WTC11 (cell line): ENCODE data around the gene BORCS8. TPM values are rescaled to one million over a fixed set of nuclear protein-coding genes. Genes with fewer than 3 reads are reported as not detected.

Experiments used
- ATAC-seq: fragments of 200-7000 bp; cut with Tn5 transposase; 2 replicates; pipeline ENCODE4 v1.10.0; 2021; ENCODE audit warnings: mild to moderate bottlenecking, moderate library complexity
- CTCF ChIA-PET: fragments of 300-600 bp; sonication (Branson Sonifier 250); formaldehyde crosslinking; loops from one replicate; lab custom pipeline; 2021; ENCODE audit warnings: antibody characterized with exemption; lab: Charles Lee
- POLR2A ChIA-PET: fragments of 350-600 bp; sonication (Branson Sonifier 250); formaldehyde crosslinking; loops from one replicate; lab custom pipeline; 2021; ENCODE audit warnings: antibody characterized with exemption; lab: Charles Lee
- DNase-seq: peaks from one replicate; pipeline ENCODE4 v3.0.0; 2021; ENCODE audit warnings: low spot score
- H3K27ac Mint-ChIP-seq: 2 replicates; pipeline ENCODE4 v1.8.0; 2021; ENCODE audit warnings: mixed read lengths
- H3K27me3 Mint-ChIP-seq: 2 replicates; pipeline ENCODE4 v1.8.0; 2021; ENCODE audit warnings: low read depth, mild to moderate bottlenecking, moderate library complexity, mixed read lengths
- H3K36me3 Mint-ChIP-seq: 2 replicates; pipeline ENCODE4 v1.8.0; 2021; ENCODE audit warnings: mixed read lengths
- H3K4me1 Mint-ChIP-seq: 2 replicates; pipeline ENCODE4 v1.8.0; 2022; ENCODE audit warnings: mixed read lengths
- H3K4me3 Mint-ChIP-seq: 2 replicates; pipeline ENCODE4 v1.8.0; 2021; ENCODE audit warnings: mild to moderate bottlenecking, moderate library complexity, mixed read lengths
- H3K9me3 Mint-ChIP-seq: 2 replicates; pipeline ENCODE4 v1.8.0; 2021; ENCODE audit warnings: mixed read lengths
- ATF1 ChIP-seq: sonication (generic); formaldehyde crosslinking; IDR thresholded peaks from 2 replicates; pipeline ENCODE4 v1.8.1; 2023; ENCODE audit warnings: mild to moderate bottlenecking, moderate library complexity, missing genetic modification reagents
- ELF4 ChIP-seq: sonication (generic); formaldehyde crosslinking; IDR thresholded peaks from 2 replicates; pipeline ENCODE4 v1.8.1; 2022; ENCODE audit warnings: low read depth, mild to moderate bottlenecking, moderate library complexity, missing genetic modification reagents
- HMGA2 ChIP-seq: fragments of 250-450 bp; sonication (Bioruptor Pico); IDR thresholded peaks from 2 replicates; pipeline ENCODE4 v1.4.0; 2021; ENCODE audit warnings: mild to moderate bottlenecking, moderate library complexity
- IRF1 ChIP-seq: sonication (generic); formaldehyde crosslinking; IDR thresholded peaks from 2 replicates; pipeline ENCODE4 v1.8.0; 2023; ENCODE audit warnings: missing genetic modification reagents
- MXD4 ChIP-seq: fragments of 250-450 bp; sonication (Bioruptor Pico); IDR thresholded peaks from 2 replicates; pipeline ENCODE4 v1.8.0; 2021; ENCODE audit warnings: mild to moderate bottlenecking, moderate library complexity, borderline replicate concordance
- NFATC4 ChIP-seq: fragments of 250-450 bp; sonication (Bioruptor Pico); IDR thresholded peaks from 2 replicates; pipeline ENCODE4 v1.9.0; 2021; ENCODE audit warnings: mild to moderate bottlenecking
- SOX15 ChIP-seq: fragments of 250-450 bp; sonication (Bioruptor Pico); IDR thresholded peaks from 2 replicates; pipeline ENCODE4 v1.9.0; 2021; ENCODE audit warnings: mild to moderate bottlenecking
- STAT6 ChIP-seq: sonication (generic); formaldehyde crosslinking; conservative IDR thresholded peaks from 2 replicates; pipeline ENCODE4 v1.8.1; 2023; ENCODE audit warnings: mild to moderate bottlenecking, low read depth, missing genetic modification reagents, moderate library complexity
- total RNA-seq: library from RNA; stranded (reverse); gene quantifications from 3 replicates; pipeline ENCODE4 v1.2.3, GENCODE V29; 2021
- TF ChIP-seq, protein P1 (sequence below): fragments of 250-450 bp; sonication (Bioruptor Pico); IDR thresholded peaks from 2 replicates; pipeline ENCODE4 v1.9.0; 2021; ENCODE audit warnings: moderate library complexity, mild to moderate bottlenecking, inconsistent platforms, borderline replicate concordance
- TF ChIP-seq, protein P2 (sequence below): fragments of 250-450 bp; sonication (Bioruptor Pico); IDR thresholded peaks from 2 replicates; pipeline ENCODE4 v2.1.2; 2022; ENCODE audit warnings: mild to moderate bottlenecking, moderate library complexity
- TF ChIP-seq, protein P3 (sequence below): sonication (generic); formaldehyde crosslinking; IDR thresholded peaks from 2 replicates; pipeline ENCODE4 v1.8.0; 2023; ENCODE audit warnings: missing genetic modification reagents, mild to moderate bottlenecking, borderline replicate concordance

The BORCS8 gene
- total RNA-seq, 1 experiment from 2014 or later = 20.9 TPM

DNA sequence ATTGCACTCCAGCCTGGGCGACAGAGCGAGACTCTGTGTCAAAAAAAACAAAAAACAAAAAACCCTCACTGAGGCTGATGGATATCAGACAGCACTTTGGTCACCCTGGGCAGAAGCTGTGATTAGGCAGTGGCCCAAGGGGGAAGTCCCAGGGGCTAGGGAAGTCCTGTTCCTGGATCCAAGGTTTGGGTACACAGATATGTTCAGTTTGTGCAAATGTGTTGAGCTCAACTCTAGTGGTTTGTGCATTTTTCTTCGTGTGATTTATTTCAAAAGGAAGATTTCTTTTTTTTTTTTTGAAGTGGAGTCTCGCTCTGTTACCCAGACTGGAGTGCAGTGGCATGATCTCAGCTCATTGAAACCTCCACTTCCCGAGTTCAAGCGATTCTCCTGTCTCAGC, 34.1 kb downstream of the BORCS8 start:
- Mint-ChIP-seq H3K9me3 (no peaks in the 10 kb centered on the region), H3K36me3 (no peaks in the 10 kb centered on the region), H3K27me3 (peaks cover 40% of the 10 kb centered on the region), H3K27ac (no peak overlapping the region), H3K4me3 (no peak overlapping the region), H3K4me1 (peaks cover 12% of the 10 kb centered on the region)
- DNase-seq (no peak), ATAC-seq (no peak)
- POLR2A ChIA-PET = interaction anchor here (1.2 kb wide), 1 partner anchor 396 kb away, joined by 3 read pairs; no protein-coding TSS in a partner anchor
- TF ChIP-seq IRF1 (CRISPR knock-in tag) (no peak), ATF1 (no peak), MXD4 (no peak), HMGA2 (CRISPR knock-in tag) (no peak), ELF4 (no peak)
- TF ChIP-seq, protein P1, sequence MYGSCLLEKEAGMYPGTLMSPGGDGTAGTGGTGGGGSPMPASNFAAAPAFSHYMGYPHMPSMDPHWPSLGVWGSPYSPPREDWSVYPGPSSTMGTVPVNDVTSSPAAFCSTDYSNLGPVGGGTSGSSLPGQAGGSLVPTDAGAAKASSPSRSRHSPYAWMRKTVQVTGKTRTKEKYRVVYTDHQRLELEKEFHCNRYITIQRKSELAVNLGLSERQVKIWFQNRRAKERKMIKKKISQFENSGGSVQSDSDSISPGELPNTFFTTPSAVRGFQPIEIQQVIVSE = no peak
- TF ChIP-seq, protein P2, sequence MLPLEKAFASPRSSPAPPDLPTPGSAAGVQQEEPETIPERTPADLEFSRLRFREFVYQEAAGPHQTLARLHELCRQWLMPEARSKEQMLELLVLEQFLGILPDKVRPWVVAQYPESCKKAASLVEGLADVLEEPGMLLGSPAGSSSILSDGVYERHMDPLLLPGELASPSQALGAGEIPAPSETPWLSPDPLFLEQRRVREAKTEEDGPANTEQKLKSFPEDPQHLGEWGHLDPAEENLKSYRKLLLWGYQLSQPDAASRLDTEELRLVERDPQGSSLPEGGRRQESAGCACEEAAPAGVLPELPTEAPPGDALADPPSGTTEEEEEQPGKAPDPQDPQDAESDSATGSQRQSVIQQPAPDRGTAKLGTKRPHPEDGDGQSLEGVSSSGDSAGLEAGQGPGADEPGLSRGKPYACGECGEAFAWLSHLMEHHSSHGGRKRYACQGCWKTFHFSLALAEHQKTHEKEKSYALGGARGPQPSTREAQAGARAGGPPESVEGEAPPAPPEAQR (CRISPR knock-in tag) = no peak
- TF ChIP-seq, protein P3, sequence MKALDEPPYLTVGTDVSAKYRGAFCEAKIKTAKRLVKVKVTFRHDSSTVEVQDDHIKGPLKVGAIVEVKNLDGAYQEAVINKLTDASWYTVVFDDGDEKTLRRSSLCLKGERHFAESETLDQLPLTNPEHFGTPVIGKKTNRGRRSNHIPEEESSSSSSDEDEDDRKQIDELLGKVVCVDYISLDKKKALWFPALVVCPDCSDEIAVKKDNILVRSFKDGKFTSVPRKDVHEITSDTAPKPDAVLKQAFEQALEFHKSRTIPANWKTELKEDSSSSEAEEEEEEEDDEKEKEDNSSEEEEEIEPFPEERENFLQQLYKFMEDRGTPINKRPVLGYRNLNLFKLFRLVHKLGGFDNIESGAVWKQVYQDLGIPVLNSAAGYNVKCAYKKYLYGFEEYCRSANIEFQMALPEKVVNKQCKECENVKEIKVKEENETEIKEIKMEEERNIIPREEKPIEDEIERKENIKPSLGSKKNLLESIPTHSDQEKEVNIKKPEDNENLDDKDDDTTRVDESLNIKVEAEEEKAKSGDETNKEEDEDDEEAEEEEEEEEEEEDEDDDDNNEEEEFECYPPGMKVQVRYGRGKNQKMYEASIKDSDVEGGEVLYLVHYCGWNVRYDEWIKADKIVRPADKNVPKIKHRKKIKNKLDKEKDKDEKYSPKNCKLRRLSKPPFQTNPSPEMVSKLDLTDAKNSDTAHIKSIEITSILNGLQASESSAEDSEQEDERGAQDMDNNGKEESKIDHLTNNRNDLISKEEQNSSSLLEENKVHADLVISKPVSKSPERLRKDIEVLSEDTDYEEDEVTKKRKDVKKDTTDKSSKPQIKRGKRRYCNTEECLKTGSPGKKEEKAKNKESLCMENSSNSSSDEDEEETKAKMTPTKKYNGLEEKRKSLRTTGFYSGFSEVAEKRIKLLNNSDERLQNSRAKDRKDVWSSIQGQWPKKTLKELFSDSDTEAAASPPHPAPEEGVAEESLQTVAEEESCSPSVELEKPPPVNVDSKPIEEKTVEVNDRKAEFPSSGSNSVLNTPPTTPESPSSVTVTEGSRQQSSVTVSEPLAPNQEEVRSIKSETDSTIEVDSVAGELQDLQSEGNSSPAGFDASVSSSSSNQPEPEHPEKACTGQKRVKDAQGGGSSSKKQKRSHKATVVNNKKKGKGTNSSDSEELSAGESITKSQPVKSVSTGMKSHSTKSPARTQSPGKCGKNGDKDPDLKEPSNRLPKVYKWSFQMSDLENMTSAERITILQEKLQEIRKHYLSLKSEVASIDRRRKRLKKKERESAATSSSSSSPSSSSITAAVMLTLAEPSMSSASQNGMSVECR (CRISPR knock-in tag) = no peak
- CTCF ChIA-PET = interaction anchor here (0.7 to 3.5 kb wide), 3 partner anchors 12 to 42 kb away, joined by 3 to 18 read pairs (median 6); no protein-coding TSS in a partner anchor

DNA sequence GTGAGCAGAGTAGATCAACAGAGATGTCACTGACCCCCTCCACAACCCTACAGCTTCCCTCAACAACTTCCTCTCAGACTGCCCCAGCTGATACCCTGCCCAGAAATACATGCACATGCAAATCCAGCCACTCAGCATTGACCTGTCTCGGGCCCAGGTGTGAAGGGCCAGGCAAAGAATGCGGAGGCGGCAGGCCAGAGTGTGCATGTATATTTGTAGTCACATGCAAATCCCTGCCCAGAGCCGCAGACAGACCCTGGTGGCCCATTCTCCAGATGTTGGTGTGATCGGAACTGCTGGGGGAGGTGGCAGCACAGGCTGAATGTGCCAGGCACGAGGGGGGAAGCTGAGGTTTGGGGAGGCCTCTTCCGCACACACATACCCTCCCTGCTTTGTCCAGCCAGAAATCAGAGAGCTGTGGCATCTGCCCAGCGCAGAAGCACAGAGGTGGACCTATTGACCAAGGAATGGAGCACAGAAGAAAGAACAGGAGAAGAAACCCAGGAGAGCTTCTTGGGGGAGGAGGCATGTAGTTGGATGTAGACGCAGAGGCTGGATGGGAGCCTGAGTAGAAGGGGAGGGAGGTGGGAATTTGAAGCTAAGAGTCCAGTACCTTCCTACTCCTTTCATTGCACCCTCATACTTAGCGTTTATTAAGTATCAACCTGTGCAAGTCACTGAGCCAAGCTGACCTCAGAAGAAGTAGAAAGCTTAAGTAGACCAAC, 36.3 kb downstream of the BORCS8 start:
- CTCF ChIA-PET = interaction anchor here (2.7 kb wide), 1 partner anchor 10 kb away, joined by 22 read pairs; no protein-coding TSS in a partner anchor
- Mint-ChIP-seq H3K4me3 (no peak overlapping the region), H3K27me3 (peaks cover 33% of the 10 kb centered on the region), H3K36me3 (no peaks in the 10 kb centered on the region), H3K27ac (no peak overlapping the region)
- DNase-seq = no peak
- POLR2A ChIA-PET = interaction anchor here (1.9 kb wide), 1 partner anchor 14 kb away, joined by 8 read pairs; the partner anchor contains the start of gene MEF2B
- no peak for TF ChIP-seq STAT6 (CRISPR knock-in tag)
- TF ChIP-seq NFATC4 (CRISPR knock-in tag) = no peak
- TF ChIP-seq SOX15 (CRISPR knock-in tag) = no peak
- TF ChIP-seq, all 79 proteins: peak for 0
- ATAC-seq = no peak
- Mint-ChIP-seq H3K4me1 (peaks cover 5% of the 10 kb centered on the region; the same call in 1 of the 2 replicates), H3K9me3 (no peaks in the 10 kb centered on the region)
